HFFc6 (cell line): ENCODE data around the gene TRIM29. TPM values are rescaled to one million over a fixed set of nuclear protein-coding genes. Genes with fewer than 3 reads are reported as not detected.

Experiments used
- DNase-seq: peaks from one replicate; pipeline ENCODE4 v3.0.0-alpha.2; 2018
- H3K27ac Mint-ChIP-seq: 2 replicates; pipeline ENCODE4 v1.8.0; 2020; ENCODE audit warnings: mild to moderate bottlenecking, mixed read lengths
- H3K27me3 Mint-ChIP-seq: 2 replicates; pipeline ENCODE4 v1.8.0; 2021; ENCODE audit warnings: mild to moderate bottlenecking, moderate library complexity, mixed read lengths; ENCODE audit not compliant: insufficient read depth
- H3K36me3 Mint-ChIP-seq: 2 replicates; pipeline ENCODE4 v1.8.0; 2021; ENCODE audit warnings: low read depth, mixed read lengths
- H3K4me1 Mint-ChIP-seq: 2 replicates; pipeline ENCODE4 v1.8.0; 2020; ENCODE audit warnings: low read depth, mixed read lengths
- H3K4me3 Mint-ChIP-seq: 2 replicates; pipeline ENCODE4 v1.8.0; 2020; ENCODE audit warnings: mild to moderate bottlenecking, moderate library complexity, mixed read lengths
- H3K9me3 Mint-ChIP-seq: 2 replicates; pipeline ENCODE4 v1.8.0; 2020; ENCODE audit warnings: mild to moderate bottlenecking, mixed read lengths
- CTCF ChIP-seq: fragments of 200-600 bp; sonication (generic); IDR thresholded peaks from 2 replicates; pipeline ENCODE4 v1.5.0; 2021; ENCODE audit warnings: antibody characterized with exemption, mild to moderate bottlenecking
- total RNA-seq, 6 experiments: library from RNA; stranded (reverse); fragmentation: NEBNext Ultra II Directional; extraction: Animal tissue kit (Norgen Biotek cat#: 25700); gene quantifications; 2 replicates in 1 of 6; 3 replicates in 5 of 6; pipeline ENCODE4 v1.2.3, GENCODE V29; 2021

TRIM29 gene
- total RNA-seq, 6 experiments from 2014 or later: 1.5 to 3.2 (median 3.1) TPM

DNA sequence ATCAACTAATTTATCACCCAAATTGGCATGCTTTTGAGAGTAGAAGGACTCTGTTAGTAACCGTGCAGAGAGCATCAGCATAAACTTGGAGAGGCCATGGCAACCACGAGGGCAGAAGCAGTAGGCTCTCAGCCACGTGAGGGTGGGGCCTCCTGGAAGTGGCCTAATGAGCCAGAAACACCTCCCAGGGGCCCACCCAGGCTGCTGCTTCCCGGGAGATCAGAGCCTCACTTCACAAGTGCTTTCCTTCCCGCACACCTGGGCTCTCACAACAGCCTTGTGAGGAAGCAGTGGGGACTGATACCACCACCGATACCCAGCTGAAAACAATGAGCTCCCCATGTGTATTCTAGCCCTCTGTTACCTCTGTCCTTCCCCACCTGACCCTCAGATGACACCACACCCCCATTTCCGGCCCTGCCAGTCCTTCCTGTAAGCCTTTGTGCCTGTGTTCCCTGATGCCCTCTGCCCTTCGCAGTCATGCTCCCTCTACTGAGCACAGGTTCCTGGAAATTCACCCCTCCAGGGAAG is 17.0 kb downstream of the TRIM29 start:
- H3K36me3 Mint-ChIP-seq: no peaks in the 10 kb centered on the region
- no peak overlapping the region for H3K4me3 Mint-ChIP-seq
- peaks cover 18% of the 10 kb centered on the region for H3K4me1 Mint-ChIP-seq
- H3K9me3 Mint-ChIP-seq: no peaks in the 10 kb centered on the region
- H3K27me3 Mint-ChIP-seq: peaks cover 23% of the 10 kb centered on the region
- H3K27ac Mint-ChIP-seq: no peak overlapping the region
- no peak for DNase-seq
- no peak for TF ChIP-seq CTCF

GRCh38 chr11:120119121-120119520 is 18.8 kb downstream of the TRIM29 start:
- H3K4me1 Mint-ChIP-seq: peaks cover 7% of the 10 kb centered on the region
- no peak overlapping the region for H3K27ac Mint-ChIP-seq
- peaks cover 33% of the 10 kb centered on the region for H3K27me3 Mint-ChIP-seq
- no peaks in the 10 kb centered on the region for H3K36me3 Mint-ChIP-seq
- no peaks in the 10 kb centered on the region for H3K9me3 Mint-ChIP-seq
- TF ChIP-seq CTCF: no peak
- no peak overlapping the region for H3K4me3 Mint-ChIP-seq
- no peak for DNase-seq

DNA sequence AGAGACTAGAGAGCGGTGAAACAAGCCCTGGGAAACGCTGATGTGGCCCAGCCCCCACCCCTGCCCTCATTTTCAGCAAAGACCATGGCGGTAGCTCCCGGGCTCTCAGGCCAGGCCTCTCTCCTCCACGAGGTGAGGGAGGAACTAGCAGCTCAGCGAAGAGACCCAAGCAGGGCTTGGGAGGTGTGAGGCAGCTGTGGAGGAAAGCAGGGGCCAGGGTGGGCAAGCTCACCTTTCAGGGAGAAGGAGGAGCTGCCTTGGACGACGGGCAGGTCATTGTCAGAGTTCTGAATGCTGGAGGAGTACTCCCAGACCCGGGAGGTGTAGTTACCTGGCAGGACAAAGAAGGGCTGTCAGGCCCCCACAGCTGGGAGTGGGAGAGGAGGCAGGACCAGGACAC is 19.9 kb downstream of the TRIM29 start:
- H3K27me3 Mint-ChIP-seq: peaks cover 37% of the 10 kb centered on the region
- no peak for TF ChIP-seq CTCF
- no peak for DNase-seq

GRCh38 chr11:120116966-120117365 is 20.9 kb downstream of the TRIM29 start:
- H3K4me3 Mint-ChIP-seq: no peak overlapping the region
- no peaks in the 10 kb centered on the region for H3K9me3 Mint-ChIP-seq
- TF ChIP-seq CTCF: no peak
- DNase-seq: no peak
- peaks cover 37% of the 10 kb centered on the region for H3K27me3 Mint-ChIP-seq
- H3K27ac Mint-ChIP-seq: no peak overlapping the region
- H3K4me1 Mint-ChIP-seq: no peaks in the 10 kb centered on the region; the same call in 1 of the 2 replicates
- H3K36me3 Mint-ChIP-seq: no peaks in the 10 kb centered on the region

More for the DNA sequence above, 19.9 kb downstream of the TRIM29 start:
- H3K4me1 Mint-ChIP-seq: no peaks in the 10 kb centered on the region; the same call in 1 of the 2 replicates
- H3K9me3 Mint-ChIP-seq: no peaks in the 10 kb centered on the region
- H3K27ac Mint-ChIP-seq: no peak overlapping the region
- no peaks in the 10 kb centered on the region for H3K36me3 Mint-ChIP-seq
- no peak overlapping the region for H3K4me3 Mint-ChIP-seq

DNA sequence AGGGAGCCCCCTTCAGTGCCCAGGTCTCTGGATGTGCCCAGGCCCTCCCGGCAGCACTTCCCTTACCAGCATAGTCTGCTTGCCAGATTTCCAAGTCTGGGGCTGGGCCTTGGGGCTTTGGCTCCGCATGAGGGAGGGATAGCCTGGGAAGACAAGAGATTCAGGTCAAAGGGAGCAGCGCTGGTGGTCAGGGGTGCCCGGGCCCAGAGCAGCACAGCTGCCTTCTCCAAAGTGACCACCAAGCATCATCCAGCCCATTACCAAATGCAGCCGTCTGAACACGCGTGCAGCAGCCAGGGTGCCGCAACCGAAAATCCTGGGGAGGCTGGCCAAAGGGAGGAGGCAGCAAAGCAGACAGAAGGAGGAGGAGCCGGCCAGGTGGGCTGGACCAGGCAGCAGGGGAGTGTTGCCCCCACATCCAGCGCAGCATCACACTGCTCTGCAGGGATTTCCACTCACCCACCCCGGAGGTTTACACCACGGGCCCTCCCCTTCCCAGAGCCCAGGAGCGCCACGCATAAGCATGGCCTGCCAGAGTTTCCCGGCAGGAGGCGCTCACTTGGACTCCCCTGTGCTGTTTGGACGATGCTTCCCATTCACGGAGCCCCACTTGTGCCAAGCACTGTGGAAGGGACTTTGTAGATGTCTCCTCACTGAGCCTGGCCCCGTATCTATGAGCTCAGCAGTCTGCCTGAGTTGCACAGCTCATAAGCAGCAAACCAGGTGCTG is 22.5 kb downstream of the TRIM29 start:
- no peaks in the 10 kb centered on the region for H3K9me3 Mint-ChIP-seq
- TF ChIP-seq CTCF: peak; percentile 47; the same call in 1 of the 2 replicates
- no peak for DNase-seq
- H3K4me1 Mint-ChIP-seq: no peaks in the 10 kb centered on the region
- H3K4me3 Mint-ChIP-seq: no peak overlapping the region
- peaks cover 46% of the 10 kb centered on the region for H3K27me3 Mint-ChIP-seq
- H3K27ac Mint-ChIP-seq: no peak overlapping the region
- H3K36me3 Mint-ChIP-seq: no peaks in the 10 kb centered on the region
